NCI-H2107 (cell line): ENCODE measurements around the gene ALLC.
"Not testable (repeated sequence)": the region's sequence is repeated elsewhere in the genome, so short reads cannot be mapped to it uniquely, and the experiment has no call there.

ENCODE experiments used
- DNase-seq: peaks from one replicate; lab custom pipeline; 2025; lab: John Stamatoyannopoulos, UW

ALLC gene

GRCh38 chr2:3626118-3626811 is 31.7 kb upstream of the ALLC start:
- DNase-seq, result no peak

GRCh38 chr2:3626812-3627499 is 31.0 kb upstream of the ALLC start:
- no peak for DNase-seq

GRCh38 chr2:3627500-3628100 is 30.4 kb upstream of the ALLC start:
- DNase-seq, result no peak

- no peak for DNase-seq
These were observed 29.7 kb upstream of the ALLC start for GRCh38 chr2:3628241-3628679.

- peak; percentile 61 for DNase-seq
These were observed 29.2 kb upstream of the ALLC start for GRCh38 chr2:3628800-3629199.

- DNase-seq, result no peak
These were observed 27.4 kb upstream of the ALLC start for GRCh38 chr2:3630631-3631030.

GRCh38 chr2:3631161-3631850 is 26.7 kb upstream of the ALLC start:
- no peak for DNase-seq

GRCh38 chr2:3631851-3632659 is 25.9 kb upstream of the ALLC start:
- DNase-seq, result no peak

- no peak for DNase-seq
These were observed 24.7 kb upstream of the ALLC start for GRCh38 chr2:3633089-3633981.

- DNase-seq, result no peak
These were observed 23.9 kb upstream of the ALLC start for GRCh38 chr2:3633982-3634595.

GRCh38 chr2:3634596-3635121 is 23.3 kb upstream of the ALLC start:
- DNase-seq, result no peak

GRCh38 chr2:3635171-3635974 is 22.6 kb upstream of the ALLC start:
- no peak for DNase-seq

- DNase-seq, result not testable (repeated sequence)
These were observed 22.0 kb upstream of the ALLC start for GRCh38 chr2:3635975-3636327.

GRCh38 chr2:3636586-3637310 is 21.3 kb upstream of the ALLC start:
- DNase-seq, result no peak

- DNase-seq, result no peak
These were observed 20.7 kb upstream of the ALLC start for GRCh38 chr2:3637311-3637675.

- DNase-seq, result no peak
These were observed 20.1 kb upstream of the ALLC start for GRCh38 chr2:3637692-3638455.

- DNase-seq, result no peak
These were observed 19.6 kb upstream of the ALLC start for GRCh38 chr2:3638456-3638810.

- DNase-seq, result no peak
These were observed 18.9 kb upstream of the ALLC start for GRCh38 chr2:3639015-3639630.
